Lower leg skin (tissue), 3 donors: ENCODE data around the gene ATF7.

Source experiments
- POLR2A ChIP-seq, 2 donors: fragments of 450-650 bp; IDR thresholded peaks; one replicate each; pipeline ENCODE4 v1.6.1; 2016 to 2017; ENCODE audit warnings: antibody characterized with exemption in 2 of 2, mild to moderate bottlenecking in 1 of 2, moderate library complexity in 1 of 2
- TF ChIP-seq, protein P1 (sequence below), 3 donors: fragments of 450-650 bp; IDR thresholded peaks; one replicate each; pipeline ENCODE4 v1.5.1; 2016; ENCODE audit warnings: antibody characterized with exemption in 3 of 3, mild to moderate bottlenecking in 3 of 3, moderate library complexity in 2 of 3

DNA sequence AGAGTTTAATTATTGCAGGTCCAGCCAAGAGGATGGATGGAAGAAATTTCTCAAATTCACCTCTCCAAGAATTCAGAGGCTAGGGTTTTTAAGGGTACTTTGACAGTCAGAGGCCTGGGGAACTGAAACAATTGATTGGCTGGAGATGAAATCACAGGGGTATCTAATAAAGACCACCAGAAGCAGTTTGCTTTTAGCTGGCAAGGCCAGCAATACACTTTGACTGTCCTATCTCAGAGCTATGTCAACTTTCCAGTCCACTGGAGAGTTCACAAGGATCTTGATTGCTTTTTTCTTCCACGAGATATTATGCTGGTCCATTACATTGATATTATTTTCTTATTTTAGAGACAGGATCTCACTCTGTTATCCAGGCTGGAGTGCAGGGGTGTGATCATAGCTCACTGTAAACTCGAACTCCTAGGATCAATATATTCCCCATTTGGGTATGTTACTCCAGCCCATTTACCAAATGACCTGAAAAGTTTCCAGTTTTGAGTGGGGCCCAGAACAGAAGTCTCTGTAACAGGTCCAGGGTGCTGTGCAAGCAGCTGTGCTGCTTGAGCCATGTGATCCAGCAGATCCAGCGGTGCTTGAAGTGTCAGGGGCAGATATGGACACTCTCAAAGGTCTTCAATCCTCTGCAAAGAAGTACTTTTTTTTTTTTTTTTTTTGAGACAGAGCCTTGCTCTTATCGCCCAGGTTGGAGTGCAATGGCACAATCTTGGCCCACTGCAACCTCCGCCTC, 17.2 kb upstream of the ATF7 start:
- TF ChIP-seq, protein P1, sequence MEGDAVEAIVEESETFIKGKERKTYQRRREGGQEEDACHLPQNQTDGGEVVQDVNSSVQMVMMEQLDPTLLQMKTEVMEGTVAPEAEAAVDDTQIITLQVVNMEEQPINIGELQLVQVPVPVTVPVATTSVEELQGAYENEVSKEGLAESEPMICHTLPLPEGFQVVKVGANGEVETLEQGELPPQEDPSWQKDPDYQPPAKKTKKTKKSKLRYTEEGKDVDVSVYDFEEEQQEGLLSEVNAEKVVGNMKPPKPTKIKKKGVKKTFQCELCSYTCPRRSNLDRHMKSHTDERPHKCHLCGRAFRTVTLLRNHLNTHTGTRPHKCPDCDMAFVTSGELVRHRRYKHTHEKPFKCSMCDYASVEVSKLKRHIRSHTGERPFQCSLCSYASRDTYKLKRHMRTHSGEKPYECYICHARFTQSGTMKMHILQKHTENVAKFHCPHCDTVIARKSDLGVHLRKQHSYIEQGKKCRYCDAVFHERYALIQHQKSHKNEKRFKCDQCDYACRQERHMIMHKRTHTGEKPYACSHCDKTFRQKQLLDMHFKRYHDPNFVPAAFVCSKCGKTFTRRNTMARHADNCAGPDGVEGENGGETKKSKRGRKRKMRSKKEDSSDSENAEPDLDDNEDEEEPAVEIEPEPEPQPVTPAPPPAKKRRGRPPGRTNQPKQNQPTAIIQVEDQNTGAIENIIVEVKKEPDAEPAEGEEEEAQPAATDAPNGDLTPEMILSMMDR (IDR thresholded peaks at IDR 0.05) = no peak
- TF ChIP-seq POLR2A (IDR thresholded peaks at IDR 0.05) = no peak
